B cell (primary cell): ENCODE data around the gene USP49. TPM values are rescaled to one million over a fixed set of nuclear protein-coding genes. Genes with fewer than 3 reads are reported as not detected.

ENCODE experiments used
- ATAC-seq: fragments of 200-7000 bp; cut with Tn5 transposase; one replicate; pipeline ENCODE4 v1.10.0; 2021; ENCODE audit warnings: low read depth, mild to moderate bottlenecking, moderate number of reproducible peaks, moderate library complexity
- CTCF ChIA-PET: fragments of 350-600 bp; sonication (Branson Sonifier 250); formaldehyde crosslinking; loops from one replicate; lab custom pipeline; 2021; ENCODE audit warnings: antibody characterized with exemption, inconsistent platforms; lab: Charles Lee
- POLR2A ChIA-PET: fragments of 350-600 bp; sonication (Branson Sonifier 250); formaldehyde crosslinking; loops from one replicate; lab custom pipeline; 2021; ENCODE audit warnings: antibody characterized with exemption; lab: Charles Lee
- DNase-seq: peaks from one replicate; pipeline ENCODE4 v3.0.0; 2013
- H2AFZ ChIP-seq: 2 replicates; pipeline ENCODE4 v1.6.1; 2012; ENCODE audit warnings: mild to moderate bottlenecking, low read depth, low read length; ENCODE audit not compliant: insufficient read depth, poor library complexity, severe bottlenecking
- H3K27ac ChIP-seq, 2 donors: 1 replicate in 1 of 2; 2 replicates in 1 of 2; pipeline ENCODE4 v1.5.1; 2012 to 2013; ENCODE audit warnings: low read length in 2 of 2, mild to moderate bottlenecking in 2 of 2, moderate library complexity in 1 of 2
- H3K27me3 ChIP-seq, 4 experiments: fragments of 200-600 bp in 1 of 4; sonication (generic) in 1 of 4; replicated peaks in 1 of 4; 1 replicate in 2 of 4; 2 replicates in 2 of 4; pipeline versions ENCODE4 v1.6.1 to v1.7.0; 2013 to 2016; ENCODE audit warnings: low read length in 3 of 4, mild to moderate bottlenecking in 2 of 4, mixed read lengths in 1 of 4, moderate library complexity in 1 of 4; ENCODE audit not compliant: insufficient read depth in 4 of 4, control insufficient read depth in 3 of 4; ENCODE audit errors: control extremely low read depth in 1 of 4
- H3K36me3 ChIP-seq, 2 experiments: replicated peaks in 1 of 2; 1 replicate in 1 of 2; 2 replicates in 1 of 2; pipeline versions ENCODE4 v1.6.1 to v1.7.1; 2013; ENCODE audit warnings: low read length in 1 of 2; ENCODE audit not compliant: insufficient read depth in 2 of 2, control insufficient read depth in 1 of 2; ENCODE audit errors: control extremely low read depth in 1 of 2, extremely low read depth in 1 of 2
- H3K4me1 ChIP-seq, 2 donors: fragments of 200-600 bp in 1 of 2; sonication (generic) in 1 of 2; 1 replicate in 1 of 2; 2 replicates in 1 of 2; pipeline versions ENCODE4 v1.5.1 to v1.6.1; 2013 to 2017; ENCODE audit warnings: low read length in 2 of 2; ENCODE audit not compliant: control insufficient read depth in 2 of 2, insufficient read depth in 2 of 2
- H3K4me2 ChIP-seq: replicated peaks from 2 replicates; pipeline ENCODE3; 2012; ENCODE audit warnings: mild to moderate bottlenecking, low read depth, low read length; ENCODE audit not compliant: poor library complexity, severe bottlenecking
- H3K4me3 ChIP-seq, 5 experiments: fragments of 200-600 bp in 1 of 5; sonication (generic) in 1 of 5; 1 replicate in 3 of 5; 2 replicates in 2 of 5; pipeline versions ENCODE4 v1.5.1 to v1.7.0; 2011 to 2016; ENCODE audit warnings: low read length in 4 of 5, mild to moderate bottlenecking in 4 of 5, low read depth in 2 of 5, control low read depth in 1 of 5, moderate library complexity in 1 of 5; ENCODE audit not compliant: insufficient read depth in 1 of 5; ENCODE audit errors: control extremely low read depth in 1 of 5, extremely low read depth in 1 of 5
- H3K79me2 ChIP-seq: fragments of 200-600 bp; sonication (generic); one replicate; pipeline ENCODE4 v1.6.0; 2016; ENCODE audit warnings: low read length; ENCODE audit not compliant: control insufficient read depth, insufficient read depth
- H3K9ac ChIP-seq: fragments of 200-600 bp; sonication (generic); 2 replicates; pipeline ENCODE4 v1.6.1; 2017; ENCODE audit warnings: mild to moderate bottlenecking, low read length, moderate library complexity
- H3K9me3 ChIP-seq, 3 donors: one replicate each; pipeline versions ENCODE4 v1.6.1 to v1.7.1; 2013; ENCODE audit warnings: low read length in 2 of 3; ENCODE audit not compliant: control insufficient read depth in 2 of 3, insufficient read depth in 1 of 3; ENCODE audit errors: control extremely low read depth in 1 of 3
- H4K20me1 ChIP-seq: 2 replicates; pipeline ENCODE4 v1.6.0; 2012; ENCODE audit warnings: mild to moderate bottlenecking, low read length; ENCODE audit not compliant: insufficient read depth, control insufficient read depth, poor library complexity, severe bottlenecking
- H3K27ac Mint-ChIP-seq: one replicate; pipeline ENCODE4 v1.8.0; 2021; ENCODE audit warnings: mixed read lengths
- H3K27me3 Mint-ChIP-seq: one replicate; pipeline ENCODE4 v1.8.0; 2021; ENCODE audit warnings: mixed read lengths
- H3K4me1 Mint-ChIP-seq: one replicate; pipeline ENCODE4 v1.8.0; 2021; ENCODE audit warnings: mixed read lengths
- H3K4me3 Mint-ChIP-seq: one replicate; pipeline ENCODE4 v1.8.0; 2021; ENCODE audit warnings: mixed read lengths
- H3K9me3 Mint-ChIP-seq: one replicate; pipeline ENCODE4 v1.8.0; 2022; ENCODE audit warnings: mixed read lengths; ENCODE audit not compliant: insufficient read depth
- CTCF ChIP-seq: fragments of 200-600 bp; IDR thresholded peaks from one replicate; pipeline ENCODE4 v1.8.0; 2022; ENCODE audit warnings: antibody characterized with exemption, mild to moderate bottlenecking
- EZH2 ChIP-seq: IDR thresholded peaks from 2 replicates; pipeline ENCODE4 v1.6.1; 2012; ENCODE audit warnings: borderline replicate concordance, low read depth, mild to moderate bottlenecking, moderate library complexity, low read length; ENCODE audit not compliant: insufficient read depth, poor library complexity, severe bottlenecking
- WGBS: methylation state at CpG from one replicate; pipeline ENCODE4 v1.1.5; 2013; ENCODE audit warnings: missing lambda C conversion rate; ENCODE audit not compliant: insufficient coverage; 5-methylcytosine and 5-hydroxymethylcytosine counted together
- intact Hi-C: fragments of 100-400 bp; cut with micrococcal nuclease; formaldehyde crosslinking; loops from one replicate; pipeline ENCODE4 v1.10.0; 2022
- polyA plus RNA-seq: library from polyadenylated mRNA; depleted of rRNA; stranded (reverse); fragments of >200 nt; gene quantifications from 2 replicates; pipeline ENCODE4 v1.2.3, GENCODE V29; 2012
- total RNA-seq, 2 donors: library from RNA; stranded (reverse); fragments of 120-200 nt in 1 of 2; gene quantifications; 1 replicate in 1 of 2; 2 replicates in 1 of 2; pipeline versions ENCODE4 v1.2.3 to v1.2.4, GENCODE V29; 2013 to 2022

USP49 gene
- total and polyA plus RNA-seq, 2 donors (not counting 1 experiment from before 2014, with no cell fraction given), result 2.6 to 9.9 TPM

DNA sequence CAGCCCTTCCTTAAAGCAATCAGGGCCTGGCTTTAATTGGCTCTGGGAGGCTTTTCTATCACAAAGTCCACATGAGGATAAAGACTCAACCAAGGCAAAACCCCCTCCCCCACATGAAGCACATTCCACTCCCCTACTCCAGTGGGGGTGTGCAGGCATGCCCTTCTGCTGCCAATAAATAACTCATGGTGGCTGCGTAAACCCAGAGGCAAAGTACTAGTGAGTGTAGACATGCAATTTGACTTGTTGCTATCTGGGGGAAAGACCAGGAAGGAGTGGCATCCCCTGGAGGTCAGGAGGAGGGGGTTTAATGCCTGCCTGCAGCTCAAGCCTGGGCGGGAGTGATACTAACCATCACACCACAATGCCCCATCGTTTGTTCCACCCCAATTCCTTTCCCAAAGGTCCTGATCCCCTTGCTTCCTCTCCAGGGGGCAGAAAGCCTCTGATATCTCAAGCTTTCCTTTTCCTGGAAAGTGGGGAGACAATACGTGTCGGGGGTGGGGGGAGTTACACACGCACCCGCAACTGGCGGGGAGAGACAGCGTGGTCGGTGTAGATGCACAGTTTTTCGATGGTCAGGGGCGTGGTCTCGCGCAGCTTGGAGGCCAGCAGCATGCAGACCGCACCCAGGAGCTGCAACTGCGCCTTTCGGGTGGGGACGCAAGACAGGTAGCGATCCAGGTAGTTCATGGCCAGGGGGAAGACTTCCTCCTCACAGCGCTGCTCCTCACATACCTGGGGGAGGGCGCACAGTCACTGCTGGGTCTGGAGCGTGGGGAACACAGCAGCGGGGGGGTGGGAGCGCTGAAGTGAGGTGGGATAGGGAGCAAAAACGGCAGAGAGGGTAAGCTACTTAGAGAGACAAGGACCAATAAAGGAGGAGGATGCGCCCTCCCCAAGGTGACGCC, 44.9 kb upstream of the USP49 start:
- POLR2A ChIA-PET, result interaction anchor here (0.5 to 0.7 kb wide), 2 partner anchors 19 to 92 kb away, joined by 3 read pairs; partner anchors contain the start of genes BYSL and MED20
- CTCF ChIA-PET, result interaction anchor here (1.2 to 12.5 kb wide), 7 partner anchors 12 to 152 kb away, joined by 3 to 263 read pairs (median 7); partner anchors contain the start of genes BYSL, MED20, TAF8 and TOMM6
- intact Hi-C loops, result loop anchor here (2.0 to 5.0 kb wide), 2 partner anchors 37 to 153 kb away; partner anchors contain the start of gene TOMM6
- H3K4me1 Mint-ChIP-seq, result peaks cover 59% of the 10 kb centered on the region
- Histone ChIP-seq H3K27ac (peak overlapping the region in 1 of 2 donors; percentile 67), H3K4me2 (peak overlapping the region; percentile 97), H3K79me2 (peaks cover 84% of the 10 kb centered on the region), H3K4me3 (peak overlapping the region; percentile 25 to 77 (median 71)), H3K36me3 (peaks cover 0 to 20% of the 10 kb centered on the region in 2 experiments), H4K20me1 (peaks cover 100% of the 10 kb centered on the region), H3K27me3 (no peaks in the 10 kb centered on the region), H3K9me3 (no peaks in the 10 kb centered on the region), H2AFZ (peak overlapping the region; percentile 47), H3K4me1 (peaks cover 65 to 71% of the 10 kb centered on the region in 2 donors), H3K9ac (peak overlapping the region; percentile 85)
- TF ChIP-seq EZH2, result no peak
- no peak for TF ChIP-seq CTCF
- H3K27me3 Mint-ChIP-seq, result no peaks in the 10 kb centered on the region
- H3K4me3 Mint-ChIP-seq, result peak overlapping the region; percentile 85
- ATAC-seq, result no peak
- DNase-seq, result no peak
- WGBS, result 11% methylated on average over 18 of the region's 27 CpGs
- H3K27ac Mint-ChIP-seq, result peak overlapping the region; percentile 87
- H3K9me3 Mint-ChIP-seq, result no peaks in the 10 kb centered on the region
